NCI-H82 (cell line): ENCODE results near the gene CCDC77.

ENCODE experiments used
- DNase-seq: peaks from one replicate; lab custom pipeline; 2025; lab: John Stamatoyannopoulos, UW

Gene CCDC77

GRCh38 chr12:452667-453210 is 51.3 kb downstream of the CCDC77 start:
- no peak for DNase-seq

- DNase-seq, result no peak
These were observed 53.4 kb downstream of the CCDC77 start for GRCh38 chr12:454833-455232.

DNA sequence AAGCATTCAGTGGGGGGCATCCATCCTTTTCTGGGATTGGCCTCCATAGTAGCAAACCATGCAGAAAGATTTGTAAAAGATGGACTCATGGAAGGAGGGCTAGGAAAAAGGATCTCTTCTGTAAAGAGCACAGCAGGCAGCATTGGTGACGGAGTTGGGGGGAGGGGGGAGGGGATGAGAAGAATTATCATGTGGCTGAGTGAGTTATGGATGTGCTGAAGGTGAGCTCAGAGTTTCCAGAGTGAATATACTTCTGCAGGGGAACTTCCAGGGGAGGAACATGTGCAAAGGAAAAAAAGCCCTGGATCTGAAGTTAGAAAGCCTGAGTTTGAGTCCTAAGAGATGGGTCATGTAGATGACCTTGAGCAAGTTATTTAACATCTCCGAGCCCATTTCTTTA is 54.4 kb downstream of the CCDC77 start:
- DNase-seq, result no peak

DNA sequence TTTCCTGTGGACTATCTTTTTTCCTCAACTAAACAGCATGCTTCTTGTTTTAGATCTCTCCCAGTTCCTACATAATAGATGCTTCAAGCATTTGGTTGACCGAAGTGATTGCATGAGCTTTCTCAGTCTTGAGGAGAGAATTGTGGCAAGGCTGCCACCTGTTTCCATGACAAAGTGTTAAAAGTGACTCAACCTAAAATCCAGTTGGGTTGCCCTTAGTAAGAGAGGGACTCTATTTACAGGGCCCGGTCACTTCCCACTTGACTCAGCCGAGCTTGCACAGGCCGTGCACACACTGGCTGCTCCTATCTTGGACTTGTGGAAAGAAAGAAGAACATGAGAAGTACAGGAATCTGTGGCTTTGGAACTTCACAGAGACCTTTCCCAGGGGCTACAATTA is 56.2 kb downstream of the CCDC77 start:
- no peak for DNase-seq

DNA sequence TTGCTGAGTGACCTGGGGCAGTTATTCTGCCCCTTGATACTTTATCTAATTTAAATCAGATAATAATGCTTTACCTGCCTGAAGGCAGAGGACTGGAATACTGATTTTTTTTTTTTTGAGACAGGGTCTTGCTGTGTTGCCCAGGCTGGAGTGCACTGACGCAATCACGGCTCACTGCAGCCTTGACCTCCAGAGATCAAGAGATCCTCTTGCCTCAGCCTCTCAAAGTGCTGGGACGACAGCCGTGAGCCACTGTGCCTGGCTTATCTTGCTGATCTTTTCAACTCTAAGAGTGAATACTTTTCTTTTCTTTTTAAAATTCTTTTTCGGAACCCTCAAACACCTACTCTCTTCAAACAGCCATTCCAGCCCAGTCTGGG is 57.6 kb downstream of the CCDC77 start:
- DNase-seq, result no peak

GRCh38 chr12:459430-460258 is 58.2 kb downstream of the CCDC77 start, which contains the start of gene B4GALNT3:
TSS of gene B4GALNT3 (plus strand) at chr12:459939. CDS start at chr12:460377, 438 bp downstream.
- DNase-seq, result peak; percentile 80

DNA sequence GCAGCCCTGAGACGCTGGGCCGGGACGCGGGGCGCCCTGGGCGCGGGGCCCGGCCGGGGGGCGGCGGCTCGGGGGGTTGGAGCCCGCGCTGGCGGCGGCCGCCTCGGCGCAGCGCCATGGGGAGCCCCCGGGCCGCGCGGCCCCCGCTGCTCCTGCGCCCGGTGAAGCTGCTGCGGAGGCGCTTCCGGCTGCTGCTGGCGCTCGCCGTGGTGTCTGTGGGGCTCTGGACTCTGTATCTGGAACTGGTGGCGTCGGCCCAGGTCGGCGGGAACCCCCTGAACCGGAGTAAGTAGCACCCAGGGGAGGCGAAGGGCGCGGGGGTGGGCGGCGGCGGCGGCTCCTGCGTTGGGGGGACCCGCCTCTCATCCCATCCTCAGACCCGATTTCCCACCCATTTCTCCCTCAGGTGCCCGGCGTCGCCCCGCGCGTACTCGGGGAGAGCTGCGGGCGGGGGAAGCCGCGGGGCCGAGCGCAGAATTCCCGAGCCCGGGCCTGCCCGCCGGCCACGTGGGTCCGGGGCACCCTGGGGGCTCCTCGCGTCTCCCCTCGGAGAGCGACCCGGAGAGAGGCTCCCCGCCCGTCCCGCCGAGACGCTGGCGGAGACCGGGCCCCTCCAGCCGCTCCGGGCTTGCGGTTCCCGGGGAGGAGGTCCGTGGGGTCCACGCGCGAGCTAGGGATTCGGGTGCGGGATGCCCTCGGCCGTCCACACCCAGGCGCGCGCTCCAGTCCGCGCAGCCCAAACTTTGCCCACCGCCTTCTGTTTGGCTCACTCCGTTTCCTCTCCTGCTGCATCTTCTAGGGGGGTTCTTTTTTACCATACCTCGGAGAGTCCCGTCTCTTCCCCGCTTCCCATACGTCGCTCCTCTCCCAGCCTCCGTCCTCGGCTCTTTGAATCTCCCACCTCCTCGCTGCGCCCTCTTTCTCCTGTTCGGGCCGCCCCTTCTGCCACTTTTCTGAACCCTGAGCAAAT is 59.1 kb downstream of the CCDC77 start:
- peak; percentile 40 for DNase-seq

GRCh38 chr12:461425-461824 is 60.0 kb downstream of the CCDC77 start:
- no peak for DNase-seq

DNA sequence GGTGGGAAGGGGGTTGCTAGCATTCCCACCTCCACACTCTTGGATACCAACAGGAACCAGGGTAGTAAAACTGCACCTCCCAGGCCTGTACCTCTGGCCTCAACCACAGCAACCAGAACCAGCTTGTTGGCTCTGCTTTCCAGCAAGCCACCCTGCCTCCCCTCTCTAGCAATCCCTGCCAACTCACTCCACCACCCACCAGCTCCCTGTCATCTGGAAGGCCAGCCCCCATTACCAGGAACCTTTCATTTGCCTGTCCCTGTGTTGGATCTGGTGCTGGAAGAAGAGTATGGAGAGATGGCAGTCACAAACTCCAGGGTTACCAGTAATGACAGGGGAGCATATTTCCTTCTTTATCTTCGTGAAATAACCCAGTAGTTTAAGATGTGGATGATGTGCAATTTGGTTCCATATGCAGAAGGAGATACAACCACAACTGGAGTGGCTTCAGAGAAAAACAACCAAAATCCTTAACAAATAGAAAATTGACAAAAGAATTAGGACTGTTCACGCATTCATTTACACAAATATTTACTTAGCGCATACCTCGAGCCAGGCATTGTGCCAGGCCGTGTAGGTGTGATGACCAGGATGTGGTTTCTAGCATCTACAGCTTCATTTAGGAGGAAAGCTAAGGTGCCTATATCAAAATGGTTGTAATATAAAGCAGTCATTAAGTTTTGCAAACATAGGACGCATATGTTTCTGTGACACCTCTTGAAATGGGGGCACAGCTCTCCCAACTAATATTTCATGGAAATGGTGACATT is 61.7 kb downstream of the CCDC77 start:
- DNase-seq, result no peak

GRCh38 chr12:464484-465267 is 63.2 kb downstream of the CCDC77 start:
- no peak for DNase-seq

DNA sequence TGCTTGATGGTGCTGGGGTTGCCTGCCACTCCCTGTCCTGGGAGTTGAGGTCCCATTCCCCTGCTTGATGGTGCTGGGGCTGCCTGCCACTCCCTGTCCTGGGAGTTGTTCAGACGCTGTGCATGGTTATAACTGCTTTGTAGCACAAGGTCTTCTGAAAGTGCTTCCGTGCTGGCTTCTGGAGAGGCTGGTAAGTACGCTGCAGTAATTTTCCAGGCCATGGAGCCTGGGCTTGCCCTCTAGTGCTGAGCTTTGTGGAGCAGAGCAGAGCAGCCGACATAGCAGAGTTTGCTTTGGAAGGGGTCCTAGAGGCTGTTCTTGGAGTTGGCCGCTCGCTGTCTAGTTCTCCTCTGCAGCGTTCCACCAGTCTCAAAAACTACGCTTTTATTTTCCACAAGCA is 64.6 kb downstream of the CCDC77 start:
- DNase-seq, result no peak

DNA sequence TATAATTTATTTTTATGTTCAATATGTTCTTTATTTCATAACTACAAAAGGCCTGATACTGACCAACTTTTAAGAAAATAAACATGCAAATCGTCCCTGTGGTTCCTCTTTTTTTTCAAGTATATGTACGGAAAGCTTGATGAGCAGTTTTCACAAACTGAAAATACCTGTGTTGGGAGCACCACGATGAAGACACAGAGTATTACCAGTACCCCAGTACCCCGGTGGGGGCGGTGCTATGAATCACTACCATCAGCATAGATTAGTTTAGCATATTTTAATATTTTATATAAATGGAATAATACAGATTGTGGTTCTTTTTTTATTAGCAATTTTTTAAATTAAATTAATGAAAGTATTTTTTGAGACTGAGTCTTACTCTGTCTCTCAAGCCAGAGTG is 65.3 kb downstream of the CCDC77 start:
- DNase-seq, result no peak

DNA sequence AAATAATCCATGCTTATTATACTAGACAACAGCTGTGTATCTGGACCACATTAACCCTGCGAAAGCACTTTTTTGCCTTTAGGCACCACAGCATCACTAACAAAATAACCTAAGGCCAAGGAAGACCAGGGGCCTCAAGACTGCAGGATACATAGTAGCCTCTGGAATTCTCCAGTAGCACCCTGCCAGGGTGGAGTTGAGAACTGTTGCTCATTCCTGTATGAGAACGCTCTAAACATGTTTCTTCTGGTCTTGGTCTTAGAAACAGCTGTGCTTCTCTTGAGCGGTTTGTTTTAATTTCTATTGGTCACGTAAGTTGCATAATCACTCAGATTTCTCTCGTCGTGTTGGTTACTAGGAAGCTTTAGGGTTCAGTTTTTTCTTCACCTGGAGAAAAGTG is 66.1 kb downstream of the CCDC77 start:
- DNase-seq, result no peak

- no peak for DNase-seq
These were observed 67.4 kb downstream of the CCDC77 start for GRCh38 chr12:468671-469389.

GRCh38 chr12:470133-470532 is 68.7 kb downstream of the CCDC77 start:
- DNase-seq, result peak; percentile 86

DNA sequence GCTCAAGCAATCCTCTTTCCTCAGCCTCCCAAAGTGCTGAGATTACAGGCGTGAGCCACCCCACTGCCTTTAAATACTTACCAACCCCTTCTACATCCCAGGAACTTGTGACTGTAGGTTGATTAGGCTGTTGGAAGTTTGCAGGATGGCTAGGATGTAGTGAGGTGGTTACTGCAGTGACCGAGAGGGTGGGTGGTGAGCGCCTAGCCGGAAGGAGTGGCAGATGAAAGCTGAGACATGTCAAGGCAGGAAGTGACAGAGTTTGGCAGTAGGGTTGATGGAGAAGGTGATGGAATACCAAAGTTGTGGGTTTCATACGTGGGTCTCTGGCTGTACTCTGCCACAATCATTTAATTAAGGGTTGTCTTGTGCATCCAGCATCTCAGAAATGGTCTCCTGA is 71.8 kb downstream of the CCDC77 start:
- DNase-seq, result no peak

- DNase-seq, result no peak
These were observed 72.6 kb downstream of the CCDC77 start for GRCh38 chr12:473863-474577.

GRCh38 chr12:475286-475685 is 73.8 kb downstream of the CCDC77 start:
- DNase-seq, result no peak

GRCh38 chr12:479161-479560 is 77.7 kb downstream of the CCDC77 start:
- no peak for DNase-seq
